GM04504 (cell line): ENCODE results near the gene EEPD1.

Source experiments
- DNase-seq: peaks from one replicate; pipeline ENCODE4 v3.0.0-alpha.2; 2012; ENCODE audit warnings: low read depth

Gene EEPD1

DNA sequence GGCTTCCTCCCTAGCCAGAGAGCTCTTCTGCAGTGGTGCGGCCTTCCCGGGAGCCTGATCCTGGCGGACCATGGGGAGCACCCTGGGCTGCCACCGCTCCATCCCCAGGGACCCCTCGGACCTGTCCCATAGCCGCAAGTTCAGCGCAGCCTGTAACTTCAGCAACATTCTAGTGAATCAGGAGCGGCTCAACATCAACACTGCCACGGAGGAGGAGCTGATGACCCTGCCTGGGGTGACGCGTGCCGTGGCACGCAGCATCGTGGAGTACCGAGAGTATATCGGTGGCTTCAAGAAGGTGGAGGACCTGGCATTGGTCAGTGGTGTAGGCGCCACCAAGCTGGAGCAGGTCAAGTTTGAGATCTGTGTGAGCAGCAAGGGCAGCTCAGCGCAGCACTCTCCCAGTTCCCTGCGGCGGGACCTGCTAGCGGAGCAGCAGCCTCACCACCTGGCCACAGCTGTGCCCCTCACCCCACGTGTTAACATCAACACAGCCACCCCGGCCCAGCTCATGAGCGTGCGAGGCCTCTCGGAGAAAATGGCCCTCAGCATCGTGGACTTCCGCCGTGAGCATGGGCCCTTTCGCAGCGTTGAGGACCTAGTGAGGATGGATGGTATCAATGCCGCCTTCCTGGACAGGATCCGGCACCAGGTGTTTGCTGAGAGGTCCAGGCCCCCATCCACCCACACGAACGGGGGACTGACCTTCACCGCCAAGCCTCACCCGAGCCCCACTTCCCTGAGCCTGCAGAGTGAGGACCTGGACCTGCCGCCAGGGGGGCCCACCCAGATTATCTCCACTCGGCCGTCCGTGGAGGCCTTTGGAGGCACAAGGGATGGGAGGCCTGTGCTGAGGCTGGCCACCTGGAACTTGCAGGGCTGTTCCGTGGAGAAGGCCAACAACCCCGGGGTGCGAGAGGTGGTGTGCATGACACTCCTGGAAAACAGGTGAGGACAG, 1.5 kb downstream of the EEPD1 start:
- no peak for DNase-seq

DNA sequence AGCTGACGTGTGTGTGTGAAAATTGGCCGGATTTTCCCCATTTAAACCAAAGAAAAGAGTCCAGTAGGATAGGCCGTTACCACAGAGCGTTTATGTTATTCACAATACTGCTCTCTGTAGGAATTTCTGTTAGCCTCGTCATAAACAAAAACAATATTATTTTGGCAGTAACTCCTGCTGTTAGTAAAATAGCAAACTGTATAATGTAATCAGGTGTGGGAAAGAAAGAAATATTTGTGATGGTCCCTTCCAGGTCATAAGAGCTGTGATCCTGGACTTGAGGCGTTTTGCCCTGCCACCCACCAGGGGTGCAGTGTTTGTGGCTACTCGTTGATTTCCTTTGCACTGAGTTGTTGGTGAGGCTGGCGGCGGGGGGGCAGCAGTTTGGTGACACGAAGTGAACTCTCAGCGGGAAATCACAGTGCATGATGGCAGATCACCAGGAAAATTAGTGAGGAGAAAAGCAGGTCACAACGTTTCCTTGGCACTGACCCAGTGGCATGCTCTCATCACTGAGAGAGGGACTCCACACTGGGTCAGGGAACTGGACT, 2.8 kb downstream of the EEPD1 start:
- no peak for DNase-seq

DNA sequence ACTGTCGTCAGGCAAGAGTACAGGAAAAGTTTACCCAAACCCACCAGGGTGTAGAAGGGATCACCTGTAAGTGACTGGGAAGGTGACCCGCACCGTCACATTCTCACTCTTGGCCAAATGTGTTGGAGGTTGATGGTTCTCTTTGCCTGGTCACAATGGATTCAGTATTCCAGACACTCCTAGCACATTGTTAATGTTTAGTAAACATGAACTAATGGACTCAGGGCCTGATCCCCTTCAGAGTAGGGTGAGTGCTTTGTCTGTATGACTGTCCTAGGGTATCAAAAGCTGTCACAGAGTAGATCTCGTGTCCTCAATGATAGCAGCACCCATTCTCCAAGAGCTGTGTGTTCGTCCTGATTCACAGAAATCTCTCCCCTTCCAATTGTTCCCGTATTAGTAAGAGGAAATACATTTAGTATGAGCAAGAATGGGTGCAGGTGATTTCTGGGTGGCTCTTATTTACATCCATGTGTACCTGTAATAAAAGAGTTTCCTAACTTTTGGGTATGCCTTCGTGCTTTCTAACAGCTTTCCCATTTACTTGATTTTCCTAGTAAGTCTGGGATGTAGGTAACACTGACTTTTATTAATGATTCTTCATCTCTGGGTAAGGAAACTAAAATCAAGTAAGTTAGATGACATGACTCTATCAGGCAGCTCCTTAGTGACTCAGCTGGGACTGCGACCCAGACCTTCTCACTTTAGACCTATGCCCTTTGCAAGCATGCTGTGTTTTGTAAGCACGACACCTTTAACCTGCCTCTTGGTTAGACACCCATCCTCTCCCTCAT, 4.7 kb downstream of the EEPD1 start:
- DNase-seq, result no peak

GRCh38 chr7:36158321-36158605, 5.2 kb downstream of the EEPD1 start:
- DNase-seq, result no peak

DNA sequence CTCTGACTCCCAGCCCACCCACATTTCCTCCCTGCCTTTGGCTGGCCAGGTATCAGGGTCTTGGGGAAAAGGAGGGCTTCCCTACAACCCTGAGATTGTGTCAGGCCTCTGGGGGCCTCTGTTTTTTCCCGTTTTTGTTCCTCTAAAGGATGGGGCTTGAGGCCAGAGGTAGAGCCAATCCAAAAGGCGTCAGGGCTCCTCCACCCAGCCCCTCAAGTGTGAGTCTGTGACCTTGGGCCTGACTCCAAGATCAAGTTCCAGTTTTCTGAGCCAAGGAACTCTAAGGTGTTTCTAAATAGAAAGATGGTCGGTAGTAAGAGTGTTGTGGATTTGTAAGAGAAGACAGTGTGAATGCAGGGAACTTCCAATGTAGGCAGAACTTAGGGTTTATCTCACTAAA, 6.6 kb downstream of the EEPD1 start:
- no peak for DNase-seq

GRCh38 chr7:36160313-36160712, 7.3 kb downstream of the EEPD1 start:
- no peak for DNase-seq

GRCh38 chr7:36161996-36162395, 8.9 kb downstream of the EEPD1 start:
- no peak for DNase-seq

GRCh38 chr7:36165059-36165458, 12.0 kb downstream of the EEPD1 start:
- no peak for DNase-seq

DNA sequence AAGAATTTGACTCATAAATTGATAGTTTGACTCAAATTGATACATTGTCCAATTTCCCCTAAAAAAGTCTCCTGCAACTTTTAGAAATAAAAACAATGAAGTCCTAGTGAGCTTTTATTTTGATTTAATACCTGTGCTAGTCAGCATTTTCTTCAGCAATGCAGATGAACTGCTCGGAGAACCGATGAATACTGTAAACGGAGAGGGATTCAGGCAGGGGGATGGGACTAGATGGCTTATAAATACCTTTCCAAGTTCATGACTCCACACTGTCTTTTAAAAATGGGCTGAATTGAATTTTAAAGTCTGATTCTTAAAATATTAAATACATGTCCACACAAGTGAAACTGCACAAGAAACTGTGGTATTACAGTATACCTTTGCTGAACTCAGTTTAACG, 12.7 kb downstream of the EEPD1 start:
- no peak for DNase-seq

DNA sequence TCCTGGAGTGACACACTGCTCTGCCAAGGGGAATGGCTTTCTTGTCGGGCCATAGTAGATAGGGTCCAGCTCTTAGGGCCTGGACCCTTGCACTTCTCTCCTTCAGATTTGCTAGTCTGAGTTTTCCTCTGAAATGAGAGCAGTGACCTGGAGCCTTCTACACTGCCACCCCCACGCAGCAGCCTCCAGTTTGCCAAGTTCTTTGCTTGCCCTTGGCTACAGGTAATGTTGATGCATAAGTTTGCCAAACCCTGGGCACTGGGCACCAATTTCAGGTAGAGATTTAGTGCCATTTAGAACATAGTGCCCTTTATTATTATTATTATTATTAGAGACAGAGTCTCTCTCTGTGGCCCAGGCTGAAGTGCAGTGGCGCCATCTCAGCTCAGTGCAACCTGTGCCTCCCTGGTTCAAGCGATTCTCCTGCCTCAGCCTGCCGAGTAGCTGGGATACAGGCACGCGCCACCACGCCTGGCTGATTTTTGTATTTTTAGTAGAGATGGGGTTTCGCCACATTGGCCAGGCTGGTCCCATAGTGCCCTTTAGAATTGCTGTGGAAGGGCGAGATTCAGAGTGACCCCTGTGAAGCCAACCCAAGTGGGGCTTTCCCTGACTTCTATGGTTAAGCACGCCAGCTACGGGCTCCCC, 14.5 kb downstream of the EEPD1 start:
- no peak for DNase-seq

GRCh38 chr7:36171503-36171902, 18.4 kb downstream of the EEPD1 start:
- DNase-seq, result no peak

GRCh38 chr7:36175886-36176285, 22.8 kb downstream of the EEPD1 start:
- DNase-seq, result no peak

GRCh38 chr7:36176697-36177096, 23.6 kb downstream of the EEPD1 start:
- DNase-seq, result no peak

DNA sequence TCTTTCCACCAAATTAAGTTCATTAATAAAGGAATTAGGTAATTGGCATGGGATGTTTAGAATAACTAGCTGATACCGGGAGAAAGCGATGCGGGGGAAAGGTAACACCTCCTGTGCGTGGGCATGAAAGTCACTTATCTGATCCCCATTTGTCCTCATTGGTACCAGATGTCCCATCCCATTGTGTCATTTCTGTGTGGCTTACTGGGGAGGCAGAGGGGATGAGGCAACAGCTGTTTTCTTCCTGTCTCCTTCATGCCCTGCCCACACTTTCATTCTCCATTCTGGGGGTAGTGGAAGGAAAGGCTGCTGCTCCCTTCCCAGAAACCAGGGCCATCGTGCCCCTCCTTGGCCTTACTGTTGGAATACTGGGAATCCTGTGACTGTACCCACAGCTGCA, 27.1 kb downstream of the EEPD1 start:
- no peak for DNase-seq

DNA sequence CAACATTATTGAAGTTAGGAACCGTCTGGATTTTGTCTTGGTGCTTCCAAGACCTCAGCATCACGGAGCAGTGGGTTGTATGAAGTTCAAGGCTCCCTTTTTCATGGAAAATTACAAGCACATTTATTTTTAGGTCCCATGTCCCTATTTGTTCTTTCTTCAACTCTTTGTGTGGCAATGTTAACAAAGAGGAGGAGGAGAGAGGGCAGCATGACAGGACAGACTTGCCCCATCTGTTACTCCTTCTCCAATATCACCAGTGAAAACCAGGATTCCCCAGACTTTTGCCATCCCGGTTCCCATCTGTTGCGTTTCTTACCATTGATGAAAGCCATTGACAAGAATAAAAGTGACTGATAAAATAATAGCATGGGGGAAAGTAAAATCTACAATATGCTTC, 28.6 kb downstream of the EEPD1 start:
- no peak for DNase-seq

DNA sequence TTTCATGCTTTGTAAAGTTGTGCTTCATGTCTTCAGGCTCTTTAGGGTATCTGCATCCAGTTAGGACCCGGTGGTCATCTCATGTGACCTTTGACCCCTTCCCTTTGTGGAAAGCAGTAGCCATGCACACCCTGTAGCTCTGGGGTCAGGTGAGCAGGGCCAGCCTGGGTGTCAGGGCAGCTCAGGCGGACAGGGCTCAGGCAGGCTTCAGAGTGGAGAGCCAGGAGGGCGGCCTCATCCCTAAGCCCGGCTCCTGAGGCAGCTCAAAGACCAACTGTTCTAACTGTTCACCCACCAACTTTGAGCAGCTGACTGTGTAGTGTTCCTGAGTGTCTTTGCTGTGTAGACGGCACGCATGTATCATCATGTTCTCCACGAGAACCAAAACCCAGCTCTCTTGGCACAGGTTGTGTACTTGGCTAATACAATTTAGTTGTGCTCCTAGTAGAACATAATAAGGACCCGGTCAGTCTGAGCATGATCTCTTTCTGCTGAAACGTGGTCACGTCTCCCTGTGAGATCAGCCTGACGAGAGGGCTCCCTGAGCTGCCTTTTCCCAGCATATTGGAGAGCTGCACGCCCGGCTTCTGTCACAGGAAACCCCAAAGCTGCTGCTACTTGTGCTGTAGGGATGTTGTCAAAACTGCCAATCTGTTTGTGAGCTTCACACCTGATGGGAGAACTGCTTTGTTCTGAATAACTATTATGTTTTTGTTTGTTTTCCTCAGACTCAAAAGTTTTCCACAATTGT, 30.0 kb downstream of the EEPD1 start:
- no peak for DNase-seq

GRCh38 chr7:36185092-36185491, 32.0 kb downstream of the EEPD1 start:
- DNase-seq, result no peak

- no peak for DNase-seq
Observed at GRCh38 chr7:36185756-36186155, 32.7 kb downstream of the EEPD1 start.

GRCh38 chr7:36186359-36187121, 33.5 kb downstream of the EEPD1 start:
- no peak for DNase-seq

GRCh38 chr7:36188266-36188665, 35.2 kb downstream of the EEPD1 start:
- DNase-seq, result no peak

DNA sequence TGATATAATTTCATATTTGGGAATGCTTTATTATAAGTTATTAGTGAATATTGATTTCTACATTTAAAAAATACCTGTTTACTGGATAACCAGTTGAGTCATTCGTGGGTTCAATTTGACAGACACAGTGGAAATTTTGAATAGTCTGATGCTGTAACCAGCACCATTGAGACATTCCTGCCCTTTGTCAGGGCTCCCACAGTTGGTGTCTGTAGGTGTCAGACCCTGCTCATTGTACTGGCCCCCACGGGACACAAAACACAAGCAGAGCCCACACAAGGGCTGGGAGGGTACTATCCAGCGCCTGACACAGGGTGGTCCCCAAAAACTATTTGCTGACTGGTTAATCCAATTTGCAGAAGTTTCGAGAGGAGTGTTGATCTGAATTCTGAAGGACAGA, 35.9 kb downstream of the EEPD1 start:
- DNase-seq, result no peak
